GM12873 (cell line): ENCODE data around the gene FOSL2.

ENCODE experiments used
- CTCF ChIP-seq: IDR thresholded peaks from 2 replicates; pipeline ENCODE4 v1.5.1; 2012; ENCODE audit warnings: low read depth, mild to moderate bottlenecking, moderate library complexity, low read length, control low read depth; ENCODE audit not compliant: insufficient read depth; ENCODE audit errors: missing control alignments

Gene FOSL2

GRCh38 chr2:28419443-28420270 is 27.0 kb downstream of the FOSL2 start:
- TF ChIP-seq CTCF: peak; percentile 37

- TF ChIP-seq CTCF: no peak
Observed at GRCh38 chr2:28420722-28421121, 28.1 kb downstream of the FOSL2 start.

GRCh38 chr2:28422908-28423741 is 30.5 kb downstream of the FOSL2 start:
- TF ChIP-seq CTCF: no peak

- no peak for TF ChIP-seq CTCF
Observed at GRCh38 chr2:28423856-28424605, 31.4 kb downstream of the FOSL2 start.

- no peak for TF ChIP-seq CTCF
Observed at GRCh38 chr2:28424799-28425463, 32.3 kb downstream of the FOSL2 start.

- TF ChIP-seq CTCF: no peak
Observed at GRCh38 chr2:28425464-28425835, 32.8 kb downstream of the FOSL2 start.
